ENCODE measurements around the gene ABHD11. TPM values are rescaled to one million over a fixed set of nuclear protein-coding genes. Genes with fewer than 3 reads are reported as not detected.

ABHD11 gene
- total RNA-seq, 1 donor: 8.2 TPM

DNA sequence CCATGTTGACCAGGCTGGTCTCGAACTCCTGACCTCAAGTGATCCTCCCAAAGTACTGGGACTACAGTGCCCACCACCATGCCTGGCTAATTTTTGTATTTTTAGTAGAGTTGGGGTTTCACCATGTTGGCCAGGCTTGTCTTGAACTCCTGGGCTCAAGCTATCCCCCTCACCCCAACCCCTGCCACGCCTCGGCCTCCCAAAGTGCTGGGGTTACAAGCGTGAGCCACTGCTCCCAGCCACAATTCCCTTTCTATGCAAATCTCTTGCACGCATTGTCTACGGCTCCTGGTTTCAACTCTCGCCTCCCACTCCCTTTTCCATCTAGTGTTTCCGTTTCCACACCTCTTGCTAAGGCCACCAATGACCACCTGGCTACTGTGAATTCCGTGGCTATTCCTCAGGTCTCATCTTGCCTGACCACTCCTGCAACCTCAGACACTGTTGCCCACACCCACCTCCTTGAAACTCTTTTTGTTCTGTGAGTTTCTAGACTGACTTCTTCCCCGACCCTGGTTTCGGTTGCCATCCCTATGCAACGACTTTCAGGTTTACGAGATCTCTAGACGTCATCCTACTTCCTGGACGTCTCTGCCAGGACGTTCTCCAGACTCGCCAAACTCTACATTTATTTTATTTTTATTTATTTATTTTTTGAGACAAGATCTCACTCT is 28.1 kb upstream of the ABHD11 start:
- TF ChIP-seq, protein P1, sequence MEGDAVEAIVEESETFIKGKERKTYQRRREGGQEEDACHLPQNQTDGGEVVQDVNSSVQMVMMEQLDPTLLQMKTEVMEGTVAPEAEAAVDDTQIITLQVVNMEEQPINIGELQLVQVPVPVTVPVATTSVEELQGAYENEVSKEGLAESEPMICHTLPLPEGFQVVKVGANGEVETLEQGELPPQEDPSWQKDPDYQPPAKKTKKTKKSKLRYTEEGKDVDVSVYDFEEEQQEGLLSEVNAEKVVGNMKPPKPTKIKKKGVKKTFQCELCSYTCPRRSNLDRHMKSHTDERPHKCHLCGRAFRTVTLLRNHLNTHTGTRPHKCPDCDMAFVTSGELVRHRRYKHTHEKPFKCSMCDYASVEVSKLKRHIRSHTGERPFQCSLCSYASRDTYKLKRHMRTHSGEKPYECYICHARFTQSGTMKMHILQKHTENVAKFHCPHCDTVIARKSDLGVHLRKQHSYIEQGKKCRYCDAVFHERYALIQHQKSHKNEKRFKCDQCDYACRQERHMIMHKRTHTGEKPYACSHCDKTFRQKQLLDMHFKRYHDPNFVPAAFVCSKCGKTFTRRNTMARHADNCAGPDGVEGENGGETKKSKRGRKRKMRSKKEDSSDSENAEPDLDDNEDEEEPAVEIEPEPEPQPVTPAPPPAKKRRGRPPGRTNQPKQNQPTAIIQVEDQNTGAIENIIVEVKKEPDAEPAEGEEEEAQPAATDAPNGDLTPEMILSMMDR (IDR thresholded peaks at IDR 0.05; ENCODE audit: insufficient read depth, low read depth, low read length): no peak
- H3K4me3 ChIP-seq (ENCODE audit: low read depth, low read length): no peak overlapping the region
- no peak for DNase-seq (ENCODE audit: low read depth)

DNA sequence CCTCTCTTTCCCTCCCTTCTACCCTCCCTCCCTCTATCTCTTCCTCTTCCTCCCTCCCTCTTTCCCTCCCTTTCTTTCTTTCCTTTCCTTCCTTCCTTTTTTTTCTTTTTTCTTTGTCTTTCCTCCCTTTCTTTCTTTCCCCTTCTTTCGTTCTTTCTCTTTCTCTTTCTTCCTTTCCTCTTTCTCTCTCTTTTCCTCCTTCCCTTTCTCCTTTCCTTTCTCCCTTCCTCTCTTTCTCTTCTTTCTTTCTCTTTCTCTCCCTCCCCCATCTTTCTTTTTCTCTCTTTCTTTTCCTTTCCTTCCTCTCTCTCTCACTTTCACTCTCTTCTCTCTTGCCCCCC is 24.0 kb upstream of the ABHD11 start:
- no peak overlapping the region for H3K4me3 ChIP-seq (ENCODE audit: low read depth, low read length)
- DNase-seq (ENCODE audit: low read depth): no peak
- TF ChIP-seq, protein P1 (IDR thresholded peaks at IDR 0.05; ENCODE audit: insufficient read depth, low read depth, low read length): no peak

DNA sequence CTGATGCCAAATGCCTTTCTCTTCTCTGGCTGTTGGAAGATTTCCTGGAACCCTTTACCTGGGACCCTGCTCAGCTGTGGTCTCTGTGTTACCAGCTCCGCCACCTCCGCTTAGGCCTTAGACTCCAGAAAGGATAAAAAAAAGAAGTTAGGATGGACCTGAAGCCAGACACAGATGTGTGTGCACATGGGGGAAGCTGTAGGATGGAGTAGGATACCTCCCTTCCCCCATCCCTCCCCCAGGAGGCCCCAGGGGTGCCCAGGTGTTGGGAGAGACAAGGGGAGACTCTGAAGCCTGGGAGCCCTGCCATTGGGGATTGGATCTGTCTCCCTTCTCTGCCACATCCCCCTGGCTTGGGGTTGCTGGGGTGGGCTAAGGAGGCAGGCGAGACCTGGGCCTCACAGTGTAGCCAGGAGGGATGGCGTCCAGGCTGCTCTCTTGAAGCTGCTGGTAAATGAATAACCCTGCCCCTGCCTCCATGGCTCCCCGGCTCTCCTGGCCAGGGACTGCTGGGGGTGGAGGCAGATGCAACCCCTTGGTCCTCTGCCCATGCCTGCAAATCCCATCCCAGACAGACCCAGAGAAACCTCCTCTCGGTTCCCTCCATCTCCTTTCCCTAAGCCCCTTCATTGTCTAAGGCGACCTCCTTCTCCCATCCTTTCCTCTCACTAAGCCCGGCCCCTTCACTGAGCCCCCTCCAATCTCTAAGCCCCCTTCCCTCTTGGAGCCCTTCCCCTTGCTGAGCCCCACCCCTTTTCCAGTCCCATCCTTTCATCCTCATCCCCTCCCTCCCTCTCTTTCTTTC is 23.5 kb upstream of the ABHD11 start:
- DNase-seq (ENCODE audit: low read depth): no peak
- TF ChIP-seq, protein P1 (IDR thresholded peaks at IDR 0.05; ENCODE audit: insufficient read depth, low read depth, low read length): no peak
- H3K4me3 ChIP-seq (ENCODE audit: low read depth, low read length): no peak overlapping the region

DNA sequence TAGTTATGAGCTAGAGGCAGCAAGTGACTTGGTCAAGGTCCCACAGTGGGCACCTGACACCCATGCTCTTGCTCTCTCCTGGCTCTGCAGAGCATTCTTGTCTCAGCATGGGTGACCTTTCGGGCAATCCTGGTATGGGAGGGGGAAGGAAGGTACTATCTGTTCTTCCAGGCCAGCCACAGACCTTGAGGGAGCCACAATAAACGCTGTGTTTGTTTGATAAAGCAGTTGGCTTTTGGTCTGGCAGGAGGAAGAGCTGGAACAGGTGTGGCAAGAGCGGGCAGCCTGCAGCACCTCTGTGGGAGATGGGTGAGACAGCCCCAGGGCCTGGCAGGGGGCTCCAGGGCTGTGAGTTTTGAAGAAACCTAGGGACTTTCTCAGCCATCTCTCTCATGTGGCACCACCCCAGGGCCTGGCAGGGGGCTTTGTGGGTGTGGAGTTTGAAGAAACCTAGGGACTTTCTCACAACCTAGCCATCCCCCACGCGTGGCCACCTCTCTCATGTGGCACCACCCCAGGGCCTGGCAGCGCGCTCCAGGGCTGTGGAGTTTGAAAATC is 20.1 kb upstream of the ABHD11 start:
- TF ChIP-seq, protein P1 (IDR thresholded peaks at IDR 0.05; ENCODE audit: insufficient read depth, low read depth, low read length): no peak
- DNase-seq (ENCODE audit: low read depth): no peak
- no peak overlapping the region for H3K4me3 ChIP-seq (ENCODE audit: low read depth, low read length)

DNA sequence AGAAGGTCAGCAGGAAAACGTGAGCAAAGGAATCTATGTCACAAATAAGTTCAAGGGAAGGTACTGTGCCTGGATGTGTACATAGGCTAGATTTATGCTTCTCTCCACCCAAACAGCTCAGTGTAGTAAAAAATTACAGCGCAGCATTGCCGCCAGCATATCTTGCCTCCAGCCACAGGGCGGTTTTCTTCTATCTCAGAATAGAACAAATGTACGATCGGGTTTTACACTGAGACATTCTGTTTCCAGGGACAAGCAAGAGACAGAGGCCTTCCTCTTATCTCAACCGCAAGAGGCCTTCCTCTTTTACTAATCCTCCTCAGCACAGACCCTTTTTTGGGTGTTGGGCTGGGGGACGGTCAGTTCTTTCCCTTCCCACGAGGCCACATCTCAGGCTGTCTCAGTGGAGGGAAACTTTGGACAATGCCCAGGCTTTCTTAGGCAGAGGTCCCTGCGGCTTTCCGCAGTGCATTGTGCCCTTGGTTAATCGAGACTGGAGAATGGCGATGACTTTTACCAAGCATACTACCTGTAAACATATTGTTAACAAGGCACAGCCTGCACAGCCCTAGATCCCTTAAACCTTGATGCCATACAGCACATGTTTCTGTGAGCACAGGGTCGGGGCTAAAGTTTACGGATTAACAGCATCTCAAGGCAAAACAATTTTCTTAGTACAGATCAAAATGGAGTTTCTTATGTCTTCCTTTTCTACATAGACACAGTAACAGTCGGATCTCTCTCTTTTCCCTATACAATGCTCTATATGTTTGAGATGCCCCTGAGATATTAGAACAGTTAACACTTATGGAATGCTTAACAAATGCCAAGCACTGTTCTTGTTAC is 11.6 kb upstream of the ABHD11 start:
- H3K4me3 ChIP-seq (ENCODE audit: low read depth, low read length): no peak overlapping the region
- DNase-seq (ENCODE audit: low read depth): no peak
- TF ChIP-seq, protein P1 (IDR thresholded peaks at IDR 0.05; ENCODE audit: insufficient read depth, low read depth, low read length): no peak

DNA sequence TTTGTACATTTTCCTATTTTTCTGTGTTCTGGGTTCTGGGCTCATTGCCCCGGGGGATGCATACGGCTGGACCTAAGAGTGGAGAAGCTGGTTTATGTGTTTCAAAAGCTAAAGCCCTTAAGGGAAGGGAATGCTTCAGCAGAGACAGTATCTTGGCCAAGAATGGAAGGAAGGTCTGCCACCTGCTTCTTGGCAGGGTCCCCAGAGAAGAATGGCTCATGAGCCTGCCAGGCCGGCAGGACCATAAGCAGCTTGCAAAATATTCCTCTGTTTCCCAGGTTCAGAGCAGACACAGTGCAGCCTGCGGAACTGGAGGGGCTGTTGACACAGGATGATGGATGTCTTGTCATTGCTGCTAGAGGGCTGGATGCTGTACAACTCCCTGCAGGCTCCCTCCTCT is 7.8 kb upstream of the ABHD11 start:
- TF ChIP-seq, protein P1 (IDR thresholded peaks at IDR 0.05; ENCODE audit: insufficient read depth, low read depth, low read length): no peak
- no peak overlapping the region for H3K4me3 ChIP-seq (ENCODE audit: low read depth, low read length)
- DNase-seq (ENCODE audit: low read depth): no peak

Data from fibroblast of villous mesenchyme (primary cell).